HG02884 (cell line): Measurements from ENCODE around the gene VEZT.
"Not testable (repeated sequence)": the region's sequence is repeated elsewhere in the genome, so short reads cannot be mapped to it uniquely, and the experiment has no call there.

Experiments used
- ATAC-seq: cut with Tn5 transposase; IDR thresholded peaks from one replicate; pipeline ENCODE4 v1.9.1; 2021; ENCODE audit warnings: mild to moderate bottlenecking, moderate library complexity; ENCODE audit not compliant: unreplicated experiment

VEZT gene

DNA sequence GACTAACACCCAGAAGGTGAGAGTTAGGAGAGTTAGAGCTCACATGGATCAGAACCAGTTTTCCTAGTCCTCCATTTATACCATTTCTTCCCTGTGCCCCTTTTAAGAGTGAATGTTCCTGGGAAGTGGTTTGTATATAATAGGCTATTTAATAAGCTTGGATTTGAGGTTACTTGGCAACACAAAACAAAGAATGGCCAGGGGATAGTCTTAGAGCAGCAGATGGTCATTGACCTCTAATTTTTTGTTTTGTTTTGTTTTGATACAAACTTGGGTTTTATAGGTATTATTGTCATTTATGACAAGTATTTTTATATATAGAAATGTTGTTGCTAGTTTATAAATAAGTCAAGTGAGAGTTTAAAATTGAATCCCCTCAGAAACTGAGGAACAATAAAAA lies 35.8 kb downstream of the VEZT start:
- no peak for ATAC-seq

DNA sequence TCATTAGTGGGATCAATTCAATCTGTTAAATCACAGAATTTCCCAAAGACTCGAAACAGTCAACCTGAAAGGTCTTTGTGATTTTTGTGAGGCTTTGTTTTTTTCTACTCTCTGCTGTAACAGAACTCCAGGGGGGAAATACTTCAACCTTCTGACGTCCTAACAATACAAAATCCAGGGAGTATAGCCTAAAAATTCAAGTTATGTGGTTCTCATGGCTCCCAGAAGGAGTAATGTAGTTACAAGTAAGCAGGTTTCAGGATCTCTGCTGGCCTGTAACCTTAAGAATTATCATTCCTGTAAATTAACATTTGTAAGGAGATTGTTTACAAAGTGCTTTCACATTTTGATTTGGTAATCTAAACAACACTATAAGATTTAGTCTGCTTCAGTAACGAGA lies 39.9 kb downstream of the VEZT start:
- ATAC-seq: no peak

GRCh38 chr12:95258151-95258550 lies 40.5 kb downstream of the VEZT start:
- no peak for ATAC-seq

- no peak for ATAC-seq
Measured at GRCh38 chr12:95258803-95259202, 41.2 kb downstream of the VEZT start.

DNA sequence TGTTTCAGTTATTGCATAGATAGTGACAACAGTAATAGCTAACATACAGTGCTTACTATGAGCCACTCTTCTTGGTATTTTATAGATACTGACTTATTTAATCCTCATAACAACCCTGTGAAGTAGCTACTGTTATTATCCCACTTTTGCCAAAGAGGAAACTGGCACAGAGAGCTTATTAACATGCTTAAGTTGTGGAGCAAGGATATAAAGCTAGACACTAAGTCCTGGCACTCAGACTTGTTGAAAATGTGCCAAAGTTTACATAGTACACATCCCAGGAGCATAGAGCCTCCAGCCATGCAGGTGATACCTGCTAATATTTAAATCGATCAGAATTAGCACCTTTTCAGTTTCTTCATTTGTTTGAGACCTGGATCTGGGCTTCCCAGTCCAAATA lies 41.8 kb downstream of the VEZT start:
- ATAC-seq: no peak

DNA sequence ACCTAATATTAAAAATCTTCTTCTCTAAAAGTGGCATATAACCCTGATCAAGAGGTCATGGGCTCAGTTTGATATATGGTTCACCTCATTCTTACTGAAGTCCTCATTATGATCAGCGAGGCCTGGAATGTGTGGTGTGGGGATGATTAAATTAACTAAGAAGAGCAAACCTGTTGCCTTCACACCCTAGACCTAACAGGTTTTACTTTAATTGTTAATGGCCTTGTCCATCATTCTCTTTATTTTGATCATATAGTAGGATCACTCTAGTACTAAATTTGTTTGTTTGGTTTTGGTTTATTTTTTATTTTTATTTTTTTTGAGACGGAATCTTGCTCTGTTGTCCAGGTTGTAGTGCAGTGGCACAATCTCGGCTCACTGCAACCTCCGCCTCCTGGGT lies 43.5 kb downstream of the VEZT start:
- no peak for ATAC-seq

- no peak for ATAC-seq
Measured at GRCh38 chr12:95262808-95263207, 45.2 kb downstream of the VEZT start.

DNA sequence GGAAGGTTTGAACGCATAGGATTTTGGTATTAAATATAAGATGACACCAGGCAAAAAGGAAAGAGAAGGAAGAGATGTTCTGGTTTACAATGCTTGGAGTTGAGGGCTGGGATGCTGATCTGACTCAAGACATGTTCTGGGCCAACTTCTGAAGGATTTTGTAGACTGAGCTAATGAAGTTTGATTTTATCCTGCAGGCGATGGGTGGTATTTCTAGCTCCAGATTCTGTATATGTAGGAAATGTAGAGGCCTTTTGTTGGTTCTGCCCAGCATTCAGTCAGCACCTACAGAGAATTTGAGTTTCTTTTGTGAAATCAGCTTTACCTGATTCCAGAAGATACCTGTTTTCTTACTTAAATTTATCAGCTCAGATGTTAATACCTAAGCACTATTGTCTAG lies 48.2 kb downstream of the VEZT start:
- ATAC-seq: no peak

DNA sequence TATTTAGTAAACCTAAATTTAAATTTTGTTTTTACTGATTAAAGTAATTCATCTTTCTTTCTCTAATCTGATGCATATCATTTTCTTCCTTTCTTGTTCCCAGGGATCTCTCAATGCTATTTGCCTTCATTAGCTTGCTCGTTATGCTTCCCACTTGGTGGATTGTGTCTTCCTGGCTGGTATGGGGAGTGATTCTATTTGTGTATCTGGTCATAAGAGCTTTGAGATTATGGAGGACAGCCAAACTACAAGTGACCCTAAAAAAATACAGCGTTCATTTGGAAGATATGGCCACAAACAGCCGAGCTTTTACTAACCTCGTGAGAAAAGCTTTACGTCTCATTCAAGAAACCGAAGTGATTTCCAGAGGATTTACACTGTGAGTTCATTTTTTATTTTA lies 48.6 kb downstream of the VEZT start:
- ATAC-seq: no peak

GRCh38 chr12:95269892-95270291 lies 52.3 kb downstream of the VEZT start:
- no peak for ATAC-seq

- ATAC-seq: no peak
Measured at GRCh38 chr12:95271465-95271864, 53.9 kb downstream of the VEZT start.

DNA sequence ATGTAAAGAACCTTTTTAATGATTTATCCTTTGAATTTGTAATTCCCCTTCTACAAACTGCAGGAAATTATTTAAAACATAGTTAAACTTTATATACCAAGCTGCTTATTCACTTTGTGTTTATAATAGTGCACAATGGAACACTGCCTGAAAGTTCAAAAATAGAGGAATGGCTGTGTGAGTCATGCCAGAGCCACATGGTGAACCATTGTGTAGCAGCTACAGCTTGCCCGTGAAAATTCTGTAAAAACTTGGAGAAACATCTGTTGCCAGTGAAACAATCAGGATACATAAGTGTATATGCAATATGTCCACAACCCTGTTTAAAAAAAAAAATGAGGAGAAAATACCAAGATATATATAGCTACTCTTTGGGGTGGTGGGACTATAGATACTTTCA lies 59.5 kb downstream of the VEZT start:
- no peak for ATAC-seq

DNA sequence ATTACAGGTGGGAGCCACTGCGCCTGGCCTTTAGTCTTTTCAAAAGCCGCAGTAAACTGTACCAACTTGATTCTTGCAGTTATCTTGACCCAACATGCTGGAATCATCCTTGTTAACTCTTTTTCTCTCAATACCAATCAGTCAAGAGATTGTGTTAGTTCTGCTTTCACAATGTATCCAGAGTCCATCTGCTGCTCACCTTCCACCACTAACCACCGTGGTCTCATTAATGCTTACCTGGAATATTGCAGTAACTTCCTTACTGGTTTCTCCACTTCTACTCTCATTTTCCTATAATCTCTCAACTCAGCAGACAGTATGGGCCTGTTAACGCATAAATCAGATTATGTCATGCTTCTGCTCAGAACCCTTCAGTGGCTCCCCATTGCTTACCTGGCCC lies 62.2 kb downstream of the VEZT start:
- no peak for ATAC-seq

- no peak for ATAC-seq
Measured at GRCh38 chr12:95282266-95282665, 64.7 kb downstream of the VEZT start.

GRCh38 chr12:95283371-95283770 lies 65.8 kb downstream of the VEZT start:
- ATAC-seq: no peak

DNA sequence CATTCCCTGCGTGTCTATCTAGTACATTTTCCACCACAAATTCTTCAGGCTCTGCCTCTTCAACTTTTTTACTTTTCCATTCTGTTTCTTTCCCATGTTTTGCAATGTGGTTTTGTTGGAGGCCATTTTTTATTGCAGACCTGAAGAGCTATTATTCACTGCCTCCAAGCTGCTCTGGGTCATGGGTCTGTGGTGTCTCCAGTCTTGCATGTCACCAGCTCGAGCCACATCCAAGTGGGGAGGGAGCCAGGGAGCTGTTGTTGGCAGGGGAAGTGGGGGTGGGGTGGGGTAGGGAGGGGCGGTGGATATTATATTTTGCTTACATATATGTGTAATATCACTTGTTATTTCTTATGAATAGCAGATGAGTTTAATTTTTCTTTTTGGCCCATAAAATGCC lies 69.1 kb downstream of the VEZT start:
- no peak for ATAC-seq

DNA sequence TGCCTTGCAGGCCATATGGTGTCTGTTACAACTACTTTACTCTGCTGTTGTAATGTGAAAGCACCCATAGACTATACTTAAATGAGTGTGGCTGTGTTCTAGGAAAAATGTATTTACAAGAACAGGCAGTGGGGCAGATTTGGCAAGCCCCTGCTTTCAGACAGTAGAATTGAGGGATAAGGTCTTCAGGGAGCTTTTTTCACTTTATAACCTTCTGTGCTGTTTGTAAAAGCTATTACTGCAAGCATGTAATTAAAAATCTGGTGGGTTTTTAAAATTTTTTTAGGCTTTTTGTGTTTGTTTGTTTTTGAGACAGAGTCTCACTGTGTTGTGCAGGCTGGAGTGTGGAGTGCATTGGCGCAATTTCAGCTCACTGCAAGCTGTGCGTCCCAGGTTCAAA lies 73.9 kb downstream of the VEZT start:
- ATAC-seq: no peak

GRCh38 chr12:95298916-95299315 lies 81.3 kb downstream of the VEZT start:
- ATAC-seq: no peak

DNA sequence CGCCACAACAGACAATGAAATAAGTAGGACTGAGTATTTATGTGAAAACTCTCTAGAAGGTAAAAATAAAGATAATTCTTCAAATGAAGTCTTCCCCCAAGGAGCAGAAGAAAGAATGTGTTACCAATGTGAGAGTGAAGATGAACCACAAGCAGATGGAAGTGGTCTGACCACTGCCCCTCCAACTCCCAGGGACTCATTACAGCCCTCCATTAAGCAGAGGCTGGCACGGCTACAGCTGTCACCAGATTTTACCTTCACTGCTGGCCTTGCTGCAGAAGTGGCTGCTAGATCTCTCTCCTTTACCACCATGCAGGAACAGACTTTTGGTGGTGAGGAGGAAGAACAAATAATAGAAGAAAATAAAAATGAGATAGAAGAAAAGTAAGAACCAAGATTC lies 82.7 kb downstream of the VEZT start:
- no peak for ATAC-seq

GRCh38 chr12:95303476-95303875 lies 85.9 kb downstream of the VEZT start:
- ATAC-seq: no peak

DNA sequence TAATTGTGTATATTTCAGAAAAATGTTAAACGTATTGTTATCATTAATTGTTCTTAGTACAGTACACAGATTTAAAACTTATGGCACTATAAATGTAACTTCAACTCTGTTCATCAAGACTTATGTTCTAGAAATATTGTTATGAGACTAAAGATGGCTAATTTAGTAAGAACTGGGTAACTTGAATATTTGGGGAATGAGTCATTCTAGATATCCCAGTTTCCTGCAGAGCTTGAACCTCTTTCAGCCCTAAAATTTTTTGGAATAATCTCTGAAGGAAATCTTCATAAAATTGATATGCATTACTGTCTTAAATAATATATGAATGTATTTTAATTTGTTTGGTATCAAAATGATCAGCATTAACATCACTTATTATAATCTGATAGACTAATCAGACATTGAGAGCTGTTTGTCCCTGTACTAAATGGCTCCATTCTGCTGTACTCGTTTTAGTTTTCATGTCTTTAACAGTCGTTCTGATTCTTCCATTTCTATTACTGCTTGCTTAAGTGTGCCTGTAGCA lies 87.1 kb downstream of the VEZT start:
- no peak for ATAC-seq

DNA sequence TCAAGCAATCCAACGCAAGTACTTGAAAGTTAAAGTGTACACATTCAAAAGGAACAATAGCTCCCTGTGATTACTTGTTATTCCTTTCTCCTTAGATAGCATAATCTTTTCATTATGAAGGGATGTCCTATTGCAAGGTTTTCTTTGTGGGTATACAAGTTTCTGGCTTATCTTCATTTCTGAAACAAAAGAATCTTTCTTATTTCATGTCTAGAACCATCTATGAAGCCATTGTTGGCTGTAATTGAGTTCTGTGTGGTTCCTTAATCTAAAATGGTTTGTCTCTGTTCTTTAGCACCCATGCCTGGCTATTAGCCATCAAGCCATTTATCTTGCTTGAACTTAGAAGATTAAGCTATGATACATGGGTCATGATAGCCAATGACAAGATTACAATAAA lies 95.0 kb downstream of the VEZT start:
- ATAC-seq: no peak

DNA sequence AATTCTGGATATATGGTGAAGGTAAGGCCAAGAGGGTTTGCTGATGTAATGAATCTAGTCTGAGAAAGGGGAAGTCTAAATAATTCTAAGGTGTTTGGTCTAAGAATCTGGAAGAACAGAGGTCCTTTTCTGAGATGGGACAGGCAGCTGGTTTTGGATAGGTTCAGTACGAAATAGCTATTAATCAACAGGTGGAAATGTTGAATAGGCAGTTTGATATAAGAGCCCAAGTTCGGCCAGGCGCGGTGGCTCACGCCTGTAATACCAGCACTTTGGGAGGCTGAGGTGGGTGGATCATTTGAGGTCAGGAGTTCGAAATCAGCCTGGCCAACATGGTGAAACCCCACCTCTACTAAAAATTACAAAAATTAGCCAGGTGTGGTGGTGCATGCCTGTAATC lies 97.1 kb downstream of the VEZT start:
- not testable (repeated sequence) for ATAC-seq

GRCh38 chr12:95316798-95317197 lies 99.2 kb downstream of the VEZT start:
- no peak for ATAC-seq
